ENCODE results near the gene DUS1L. TPM values are rescaled to one million over a fixed set of nuclear protein-coding genes. Genes with fewer than 3 reads are reported as not detected.

DUS1L gene
- polyA plus RNA-seq, 2 of the 4 experiments (the other 2 are of a cell fraction) = 48.1 to 83.6 TPM

DNA sequence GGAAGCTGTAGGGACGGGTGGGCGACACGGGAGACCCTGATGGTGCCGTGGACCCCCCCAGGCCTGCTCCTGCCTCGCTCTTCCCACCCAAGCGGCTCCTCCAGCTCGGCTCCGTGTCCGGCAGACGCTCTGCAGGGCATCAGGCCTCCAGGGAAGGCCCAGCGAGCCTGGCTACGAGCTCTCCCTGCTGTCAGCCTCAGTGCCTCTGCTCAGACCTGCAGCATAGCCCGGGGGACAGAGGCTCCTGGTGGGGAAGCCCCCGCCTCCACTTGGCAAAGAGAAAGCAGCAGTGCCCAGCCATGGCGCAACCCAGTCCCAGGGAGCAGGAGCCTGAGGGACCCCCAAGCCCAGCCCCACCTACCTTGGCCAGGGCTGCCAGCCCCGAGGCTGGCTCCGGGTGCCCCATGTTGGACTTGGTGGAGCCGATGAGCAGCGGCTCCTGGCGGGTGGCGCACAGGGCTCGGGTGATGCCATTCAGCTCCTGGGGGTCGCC is 26.5 kb upstream of the DUS1L start:
- FAIRE-seq (no peak), ATAC-seq (no peak), DNase-seq (ENCODE audit: low read depth in 1 of 2, low spot score in 1 of 2) (no peak)
- WGBS (ENCODE audit: missing lambda C conversion rate) = 95% methylated on average over 13 of the region's 23 CpGs
- Histone ChIP-seq H3K9me3 (no peaks in the 10 kb centered on the region), H3K4me1 (peaks cover 18% of the 10 kb centered on the region), H3K4me3 (no peak overlapping the region), H3K4me2 (no peak overlapping the region), H3K27ac (no peak overlapping the region)
- TF ChIP-seq FOXS1 (CRISPR knock-in tag; IDR thresholded peaks at IDR 0.05) (no peak), ESRRA (IDR thresholded peaks at IDR 0.05; ENCODE audit: borderline replicate concordance, low read length) (no peak), KDM5A (IDR thresholded peaks at IDR 0.05) (no peak), MYC (IDR thresholded peaks at IDR 0.05; ENCODE audit: borderline replicate concordance, low read length) (no peak), RARB (CRISPR knock-in tag; IDR thresholded peaks at IDR 0.05) (no peak), MAZ (IDR thresholded peaks at IDR 0.05; ENCODE audit: borderline replicate concordance, low read depth, low read length) (no peak), JUNB (IDR thresholded peaks at IDR 0.05) (no peak), CEBPB (IDR thresholded peaks at IDR 0.05) (no peak), ZSCAN20 (CRISPR knock-in tag; IDR thresholded peaks at IDR 0.05) (no peak), TFCP2L1 (CRISPR knock-in tag; IDR thresholded peaks at IDR 0.05) (no peak), RFX5 (IDR thresholded peaks at IDR 0.05) (no peak), ZFP36 (IDR thresholded peaks at IDR 0.05; ENCODE audit: borderline replicate concordance, partially characterized antibody) (no peak)
- TF ChIP-seq, protein P1, sequence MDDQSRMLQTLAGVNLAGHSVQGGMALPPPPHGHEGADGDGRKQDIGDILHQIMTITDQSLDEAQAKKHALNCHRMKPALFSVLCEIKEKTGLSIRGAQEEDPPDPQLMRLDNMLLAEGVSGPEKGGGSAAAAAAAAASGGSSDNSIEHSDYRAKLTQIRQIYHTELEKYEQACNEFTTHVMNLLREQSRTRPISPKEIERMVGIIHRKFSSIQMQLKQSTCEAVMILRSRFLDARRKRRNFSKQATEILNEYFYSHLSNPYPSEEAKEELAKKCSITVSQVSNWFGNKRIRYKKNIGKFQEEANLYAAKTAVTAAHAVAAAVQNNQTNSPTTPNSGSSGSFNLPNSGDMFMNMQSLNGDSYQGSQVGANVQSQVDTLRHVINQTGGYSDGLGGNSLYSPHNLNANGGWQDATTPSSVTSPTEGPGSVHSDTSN (IDR thresholded peaks at IDR 0.05) = no peak
- TF ChIP-seq, protein P2, sequence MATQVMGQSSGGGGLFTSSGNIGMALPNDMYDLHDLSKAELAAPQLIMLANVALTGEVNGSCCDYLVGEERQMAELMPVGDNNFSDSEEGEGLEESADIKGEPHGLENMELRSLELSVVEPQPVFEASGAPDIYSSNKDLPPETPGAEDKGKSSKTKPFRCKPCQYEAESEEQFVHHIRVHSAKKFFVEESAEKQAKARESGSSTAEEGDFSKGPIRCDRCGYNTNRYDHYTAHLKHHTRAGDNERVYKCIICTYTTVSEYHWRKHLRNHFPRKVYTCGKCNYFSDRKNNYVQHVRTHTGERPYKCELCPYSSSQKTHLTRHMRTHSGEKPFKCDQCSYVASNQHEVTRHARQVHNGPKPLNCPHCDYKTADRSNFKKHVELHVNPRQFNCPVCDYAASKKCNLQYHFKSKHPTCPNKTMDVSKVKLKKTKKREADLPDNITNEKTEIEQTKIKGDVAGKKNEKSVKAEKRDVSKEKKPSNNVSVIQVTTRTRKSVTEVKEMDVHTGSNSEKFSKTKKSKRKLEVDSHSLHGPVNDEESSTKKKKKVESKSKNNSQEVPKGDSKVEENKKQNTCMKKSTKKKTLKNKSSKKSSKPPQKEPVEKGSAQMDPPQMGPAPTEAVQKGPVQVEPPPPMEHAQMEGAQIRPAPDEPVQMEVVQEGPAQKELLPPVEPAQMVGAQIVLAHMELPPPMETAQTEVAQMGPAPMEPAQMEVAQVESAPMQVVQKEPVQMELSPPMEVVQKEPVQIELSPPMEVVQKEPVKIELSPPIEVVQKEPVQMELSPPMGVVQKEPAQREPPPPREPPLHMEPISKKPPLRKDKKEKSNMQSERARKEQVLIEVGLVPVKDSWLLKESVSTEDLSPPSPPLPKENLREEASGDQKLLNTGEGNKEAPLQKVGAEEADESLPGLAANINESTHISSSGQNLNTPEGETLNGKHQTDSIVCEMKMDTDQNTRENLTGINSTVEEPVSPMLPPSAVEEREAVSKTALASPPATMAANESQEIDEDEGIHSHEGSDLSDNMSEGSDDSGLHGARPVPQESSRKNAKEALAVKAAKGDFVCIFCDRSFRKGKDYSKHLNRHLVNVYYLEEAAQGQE (IDR thresholded peaks at IDR 0.05) = no peak
- TF ChIP-seq, protein P3, sequence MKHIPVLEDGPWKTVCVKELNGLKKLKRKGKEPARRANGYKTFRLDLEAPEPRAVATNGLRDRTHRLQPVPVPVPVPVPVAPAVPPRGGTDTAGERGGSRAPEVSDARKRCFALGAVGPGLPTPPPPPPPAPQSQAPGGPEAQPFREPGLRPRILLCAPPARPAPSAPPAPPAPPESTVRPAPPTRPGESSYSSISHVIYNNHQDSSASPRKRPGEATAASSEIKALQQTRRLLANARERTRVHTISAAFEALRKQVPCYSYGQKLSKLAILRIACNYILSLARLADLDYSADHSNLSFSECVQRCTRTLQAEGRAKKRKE (CRISPR knock-in tag; IDR thresholded peaks at IDR 0.05; ENCODE audit: low read depth) = no peak
- TF ChIP-seq, protein P4, sequence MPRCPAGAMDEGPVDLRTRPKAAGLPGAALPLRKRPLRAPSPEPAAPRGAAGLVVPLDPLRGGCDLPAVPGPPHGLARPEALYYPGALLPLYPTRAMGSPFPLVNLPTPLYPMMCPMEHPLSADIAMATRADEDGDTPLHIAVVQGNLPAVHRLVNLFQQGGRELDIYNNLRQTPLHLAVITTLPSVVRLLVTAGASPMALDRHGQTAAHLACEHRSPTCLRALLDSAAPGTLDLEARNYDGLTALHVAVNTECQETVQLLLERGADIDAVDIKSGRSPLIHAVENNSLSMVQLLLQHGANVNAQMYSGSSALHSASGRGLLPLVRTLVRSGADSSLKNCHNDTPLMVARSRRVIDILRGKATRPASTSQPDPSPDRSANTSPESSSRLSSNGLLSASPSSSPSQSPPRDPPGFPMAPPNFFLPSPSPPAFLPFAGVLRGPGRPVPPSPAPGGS (IDR thresholded peaks at IDR 0.05) = no peak
- POLR2A ChIA-PET = no interaction called here
- CTCF ChIA-PET = interaction anchor here (0.8 to 3.0 kb wide), 4 partner anchors 15 to 133 kb away, joined by 4 to 16 read pairs (median 4); partner anchors contain the start of gene RAC3

DNA sequence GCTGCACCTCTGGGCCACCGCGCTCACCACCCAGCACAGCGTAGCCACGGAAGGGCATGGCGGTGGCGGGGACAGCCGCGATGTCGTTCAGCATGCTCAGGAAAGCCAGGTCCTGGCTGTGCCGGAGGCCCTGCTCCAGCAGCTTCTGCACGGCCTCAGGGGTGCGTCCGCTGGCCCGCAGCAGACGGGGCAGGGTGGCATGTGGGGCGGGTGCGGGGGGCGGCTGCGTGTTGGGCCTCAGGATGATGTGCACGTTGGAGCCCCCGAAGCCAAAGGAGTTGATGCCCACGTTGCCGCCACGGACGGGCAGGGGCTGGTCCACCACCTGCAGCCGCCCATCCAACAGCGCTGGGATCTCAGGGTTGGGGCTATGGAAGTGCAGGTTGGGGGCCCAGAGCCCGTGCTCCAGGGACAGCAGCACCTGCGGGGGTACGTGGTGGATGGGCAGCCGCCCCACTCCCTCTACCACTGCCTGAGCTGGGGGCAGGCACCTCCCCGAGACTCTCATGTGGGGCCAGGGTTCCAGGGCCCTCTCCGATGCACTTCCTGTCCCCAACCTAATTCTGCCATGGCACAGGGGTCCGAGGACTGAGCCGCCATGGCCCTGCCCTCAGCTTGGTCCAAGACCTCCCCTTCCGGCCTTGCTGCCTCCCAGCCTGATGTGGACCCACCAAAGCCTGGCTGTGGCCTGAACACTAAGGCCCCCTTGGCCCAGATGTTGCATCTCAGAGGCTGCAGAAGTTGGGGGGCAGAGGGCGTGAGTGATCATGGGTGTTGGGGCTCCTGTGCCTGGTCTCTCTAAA is 25.9 kb upstream of the DUS1L start:
- TF ChIP-seq, protein P5, sequence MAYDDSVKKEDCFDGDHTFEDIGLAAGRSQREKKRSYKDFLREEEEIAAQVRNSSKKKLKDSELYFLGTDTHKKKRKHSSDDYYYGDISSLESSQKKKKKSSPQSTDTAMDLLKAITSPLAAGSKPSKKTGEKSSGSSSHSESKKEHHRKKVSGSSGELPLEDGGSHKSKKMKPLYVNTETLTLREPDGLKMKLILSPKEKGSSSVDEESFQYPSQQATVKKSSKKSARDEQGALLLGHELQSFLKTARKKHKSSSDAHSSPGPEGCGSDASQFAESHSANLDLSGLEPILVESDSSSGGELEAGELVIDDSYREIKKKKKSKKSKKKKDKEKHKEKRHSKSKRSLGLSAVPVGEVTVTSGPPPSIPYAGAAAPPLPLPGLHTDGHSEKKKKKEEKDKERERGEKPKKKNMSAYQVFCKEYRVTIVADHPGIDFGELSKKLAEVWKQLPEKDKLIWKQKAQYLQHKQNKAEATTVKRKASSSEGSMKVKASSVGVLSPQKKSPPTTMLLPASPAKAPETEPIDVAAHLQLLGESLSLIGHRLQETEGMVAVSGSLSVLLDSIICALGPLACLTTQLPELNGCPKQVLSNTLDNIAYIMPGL (CRISPR knock-in tag; IDR thresholded peaks at IDR 0.05; ENCODE audit: borderline replicate concordance) = no peak
- TF ChIP-seq FOXS1 (CRISPR knock-in tag; IDR thresholded peaks at IDR 0.05) (no peak), CBX8 (IDR thresholded peaks at IDR 0.05) (no peak), RARB (CRISPR knock-in tag; IDR thresholded peaks at IDR 0.05) (no peak), KDM1A (IDR thresholded peaks at IDR 0.05; ENCODE audit: low read depth) (no peak), JUNB (IDR thresholded peaks at IDR 0.05) (no peak), MYC (IDR thresholded peaks at IDR 0.05; ENCODE audit: borderline replicate concordance, low read length) (no peak), NFE2L2 (conservative IDR thresholded peaks at IDR 0.05; ENCODE audit: low read length) (no peak), JUN (IDR thresholded peaks at IDR 0.05) (no peak), SMC3 (IDR thresholded peaks at IDR 0.05) (no peak), EHMT2 (IDR thresholded peaks at IDR 0.05; ENCODE audit: low read depth) (no peak)
- TF ChIP-seq, protein P6, sequence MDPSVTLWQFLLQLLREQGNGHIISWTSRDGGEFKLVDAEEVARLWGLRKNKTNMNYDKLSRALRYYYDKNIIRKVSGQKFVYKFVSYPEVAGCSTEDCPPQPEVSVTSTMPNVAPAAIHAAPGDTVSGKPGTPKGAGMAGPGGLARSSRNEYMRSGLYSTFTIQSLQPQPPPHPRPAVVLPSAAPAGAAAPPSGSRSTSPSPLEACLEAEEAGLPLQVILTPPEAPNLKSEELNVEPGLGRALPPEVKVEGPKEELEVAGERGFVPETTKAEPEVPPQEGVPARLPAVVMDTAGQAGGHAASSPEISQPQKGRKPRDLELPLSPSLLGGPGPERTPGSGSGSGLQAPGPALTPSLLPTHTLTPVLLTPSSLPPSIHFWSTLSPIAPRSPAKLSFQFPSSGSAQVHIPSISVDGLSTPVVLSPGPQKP (IDR thresholded peaks at IDR 0.05; ENCODE audit: low read depth, low read length) = no peak
- WGBS (ENCODE audit: missing lambda C conversion rate) = 95% methylated on average over 16 of the region's 37 CpGs
- H3K4me1 ChIP-seq = peaks cover 14% of the 10 kb centered on the region
- H3K4me3 ChIP-seq = no peak overlapping the region
- H3K9me3 ChIP-seq = no peaks in the 10 kb centered on the region
- ATAC-seq (no peak), FAIRE-seq (no peak), DNase-seq (ENCODE audit: low read depth in 1 of 2, low spot score in 1 of 2) (no peak)
- H3K27ac ChIP-seq = no peak overlapping the region
- CTCF ChIA-PET = interaction anchor here (1.2 to 3.0 kb wide), 3 partner anchors 61 to 132 kb away, joined by 4 to 16 read pairs (median 4); partner anchors contain the start of gene RAC3
- H3K4me2 ChIP-seq = no peak overlapping the region
- POLR2A ChIA-PET = no interaction called here
